ENCODE measurements around the gene AKNA.
"Not testable (repeated sequence)": the region's sequence is repeated elsewhere in the genome, so short reads cannot be mapped to it uniquely, and the experiment has no call there.

DNA sequence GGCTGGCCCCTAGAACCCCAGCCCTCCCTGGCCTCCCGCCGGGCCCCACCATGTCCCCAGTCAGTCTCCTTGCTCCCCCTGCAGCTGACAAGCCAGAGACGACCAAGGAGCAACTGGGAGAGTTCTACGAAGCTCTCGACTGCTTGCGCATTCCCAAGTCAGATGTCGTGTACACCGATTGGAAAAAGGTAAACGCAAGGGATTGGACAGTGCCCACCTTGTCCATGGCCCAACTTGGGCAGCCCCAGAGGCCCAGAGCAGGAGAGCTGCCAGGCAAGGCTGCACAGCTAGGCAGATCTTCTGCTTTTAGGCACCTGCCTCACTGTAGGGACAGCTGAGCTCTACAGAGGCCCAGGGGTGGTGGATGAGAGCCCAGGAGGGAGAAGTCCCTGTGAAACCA is 62.8 kb downstream of the AKNA start:
- TF ChIP-seq CTCF, POLR2A (IDR thresholded peaks at IDR 0.05): not testable (repeated sequence)
